Right renal cortex interstitium (tissue), 3 donors: ENCODE results near the gene ZNF681. TPM values are rescaled to one million over a fixed set of nuclear protein-coding genes. Genes with fewer than 3 reads are reported as not detected.
"Not testable (repeated sequence)": the region's sequence is repeated elsewhere in the genome, so short reads cannot be mapped to it uniquely, and the experiment has no call there.

Source experiments
- DNase-seq, 3 donors: peaks; one replicate each; pipeline ENCODE4 v3.0.0-alpha.2; 2013; ENCODE audit warnings: low read depth in 3 of 3, low spot score in 2 of 3
- polyA plus RNA-seq, 3 donors: library from polyadenylated mRNA; unstranded; fragments of 120-200 nt; gene quantifications; one replicate each; pipeline ENCODE4 v1.2.1, GENCODE V29; 2013; ENCODE audit not compliant: insufficient read length in 3 of 3

The ZNF681 gene
- polyA plus RNA-seq, 3 donors, result 5.8 to 7.9 (median 7.8) TPM

DNA sequence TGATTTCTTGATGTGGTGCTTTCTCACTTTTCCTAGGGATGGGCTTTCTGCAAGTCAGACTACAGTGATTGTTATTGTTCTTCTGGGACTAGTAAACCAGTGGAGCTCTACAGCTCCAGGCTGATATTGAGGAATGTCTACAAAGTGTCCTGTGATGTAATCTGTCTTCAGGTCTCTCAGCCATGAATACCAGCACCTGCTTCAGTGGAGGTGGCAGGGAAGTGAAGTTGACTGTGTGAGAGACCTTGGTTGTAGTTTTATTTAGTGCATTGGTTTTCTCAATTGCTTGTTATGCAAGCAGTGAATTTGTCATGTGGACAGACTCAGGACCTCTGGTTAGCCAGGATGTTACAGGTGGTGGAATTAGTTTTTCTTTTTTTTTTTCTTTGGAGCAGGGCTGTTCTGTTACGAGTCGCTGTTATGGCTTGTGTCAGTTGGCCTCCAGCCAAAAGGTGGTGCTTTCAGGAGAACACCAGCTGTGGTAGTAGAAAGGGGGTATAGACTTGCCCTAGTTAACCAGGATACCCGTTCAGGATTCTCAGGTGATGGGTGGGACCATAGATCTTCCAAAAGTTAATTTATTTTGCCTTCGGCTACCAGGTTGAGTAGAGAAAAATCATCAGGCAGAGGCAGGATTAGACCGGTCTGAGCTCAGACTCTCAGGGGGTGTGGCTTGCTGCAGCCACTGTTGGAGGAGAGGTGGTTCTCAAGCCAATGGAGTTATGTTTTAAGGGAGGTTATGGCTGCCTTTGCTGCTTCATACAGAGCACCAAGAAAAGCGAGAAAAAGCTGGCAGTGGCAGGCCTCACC lies 59.8 kb downstream of the ZNF681 start:
- no peak for DNase-seq

DNA sequence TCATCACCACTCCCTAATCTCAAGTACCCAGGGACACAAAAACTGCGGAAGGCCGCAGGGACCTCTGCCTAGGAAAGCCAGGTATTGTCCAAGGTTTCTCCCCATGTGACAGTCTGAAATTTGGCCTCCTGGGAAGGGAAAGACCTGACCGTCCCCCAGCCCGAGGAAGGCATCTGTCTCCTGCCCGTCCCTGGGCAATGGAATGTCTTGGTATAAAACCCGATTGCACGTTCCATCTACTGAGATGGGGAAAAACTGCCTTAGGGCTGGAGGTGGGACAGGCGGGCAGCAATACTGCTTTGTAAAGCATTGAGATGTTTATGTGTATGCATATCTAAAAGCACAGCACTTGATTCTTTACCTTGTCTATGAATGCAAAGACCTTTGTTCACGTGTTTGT lies 65.8 kb downstream of the ZNF681 start:
- not testable (repeated sequence) for DNase-seq

Other genes starting within 250 kb of the ZNF681 start
- 10 to 100 TPM; 16.3 to 20.2 (median 18.7) TPM for gene ZNF675, start 71.7 kb downstream of the ZNF681 start, polyA plus RNA-seq
- gene ZNF726, start 156.0 kb upstream of the ZNF681 start, polyA plus RNA-seq, result 10 to 100 TPM in 2 of 3 donors, 1 to 10 TPM in 1; 9.4 to 11.6 (median 11.2) TPM